Measurements from ENCODE around the gene DCUN1D1.

DCUN1D1 gene

DNA sequence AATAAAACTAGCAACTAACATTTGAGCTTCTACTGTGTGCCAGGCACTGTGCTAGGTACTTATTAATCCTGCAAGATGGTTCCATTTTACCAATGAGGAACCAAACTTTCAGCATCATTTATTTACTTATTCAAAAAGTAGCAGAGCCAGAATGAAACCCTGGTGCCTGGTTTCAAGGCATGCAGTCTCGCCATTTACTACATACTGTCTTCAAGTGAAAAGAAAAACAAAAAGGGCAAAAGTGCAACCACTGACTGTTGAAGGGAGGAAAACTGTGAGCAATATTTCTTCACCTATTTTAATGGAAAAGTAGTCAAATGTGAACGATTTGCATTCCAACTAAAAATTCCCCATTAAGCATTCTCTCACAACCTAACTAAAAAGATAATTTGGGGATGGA, 8.7 kb downstream of the DCUN1D1 start:
- FAIRE-seq: no peak

DNA sequence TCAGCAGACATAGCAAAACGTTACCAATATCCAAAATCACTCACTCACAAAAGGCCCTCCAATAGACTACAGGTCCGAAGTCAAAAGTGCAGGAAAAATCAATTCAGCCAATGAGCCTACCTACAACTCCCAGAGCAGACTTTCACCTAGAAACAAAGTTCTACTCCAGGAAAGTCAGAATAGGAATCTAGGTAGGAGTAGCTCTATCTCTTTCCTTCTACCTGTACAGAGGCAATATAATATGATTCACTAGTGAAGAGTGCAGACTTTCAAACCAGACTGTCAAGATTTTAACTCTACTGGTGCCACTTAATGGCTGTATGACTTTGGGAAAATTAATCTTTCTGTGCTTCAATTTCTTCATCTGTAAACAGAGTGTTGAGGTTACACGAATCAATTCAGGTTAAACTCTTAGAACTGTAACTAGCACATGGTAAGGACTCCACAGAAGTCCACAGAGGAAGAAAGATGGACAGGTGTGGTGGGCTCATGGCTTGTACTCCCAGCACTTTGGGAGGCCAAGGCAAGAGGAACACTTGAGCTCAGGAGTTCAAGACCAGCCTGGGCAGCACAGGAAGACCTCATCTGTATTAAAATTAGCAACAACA, 9.4 kb downstream of the DCUN1D1 start:
- FAIRE-seq: no peak

DNA sequence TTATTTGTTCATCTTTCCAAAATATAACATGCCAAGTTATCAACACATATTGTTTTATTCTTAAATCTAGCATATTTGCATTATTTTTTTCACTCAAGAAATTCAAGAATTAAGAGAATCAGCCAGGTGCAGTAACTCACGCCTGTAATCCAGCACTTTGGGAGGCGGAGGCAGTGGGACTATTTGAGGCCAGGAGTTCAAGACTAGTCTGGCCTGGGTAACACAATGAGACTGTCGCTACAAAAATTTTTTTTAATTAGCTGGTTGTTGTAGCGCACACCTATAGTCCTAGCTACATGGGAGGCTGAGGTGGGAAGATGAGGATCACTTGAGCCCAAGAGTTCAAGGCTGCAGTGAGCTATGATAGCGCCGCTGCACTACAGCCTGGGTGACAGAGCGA, 10.5 kb downstream of the DCUN1D1 start:
- FAIRE-seq: no peak

DNA sequence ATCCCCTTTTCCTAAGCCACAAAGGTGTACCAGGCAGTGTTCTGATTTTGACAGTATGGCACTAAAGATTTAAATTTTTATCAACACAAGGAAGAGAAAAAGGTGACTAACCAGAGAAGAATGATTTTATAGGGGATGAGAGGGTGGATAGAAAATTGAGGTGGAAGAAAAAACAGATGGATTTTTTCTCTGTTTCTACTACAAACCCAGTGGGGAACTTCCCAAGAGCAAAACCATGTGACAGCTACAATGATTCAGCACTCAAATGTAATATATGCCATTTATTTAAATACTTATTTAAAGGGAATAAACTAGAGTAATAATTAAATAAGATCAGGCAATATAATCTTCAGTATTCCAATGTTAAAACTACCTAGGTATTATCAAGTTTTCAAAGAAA, 11.1 kb downstream of the DCUN1D1 start:
- FAIRE-seq: no peak

DNA sequence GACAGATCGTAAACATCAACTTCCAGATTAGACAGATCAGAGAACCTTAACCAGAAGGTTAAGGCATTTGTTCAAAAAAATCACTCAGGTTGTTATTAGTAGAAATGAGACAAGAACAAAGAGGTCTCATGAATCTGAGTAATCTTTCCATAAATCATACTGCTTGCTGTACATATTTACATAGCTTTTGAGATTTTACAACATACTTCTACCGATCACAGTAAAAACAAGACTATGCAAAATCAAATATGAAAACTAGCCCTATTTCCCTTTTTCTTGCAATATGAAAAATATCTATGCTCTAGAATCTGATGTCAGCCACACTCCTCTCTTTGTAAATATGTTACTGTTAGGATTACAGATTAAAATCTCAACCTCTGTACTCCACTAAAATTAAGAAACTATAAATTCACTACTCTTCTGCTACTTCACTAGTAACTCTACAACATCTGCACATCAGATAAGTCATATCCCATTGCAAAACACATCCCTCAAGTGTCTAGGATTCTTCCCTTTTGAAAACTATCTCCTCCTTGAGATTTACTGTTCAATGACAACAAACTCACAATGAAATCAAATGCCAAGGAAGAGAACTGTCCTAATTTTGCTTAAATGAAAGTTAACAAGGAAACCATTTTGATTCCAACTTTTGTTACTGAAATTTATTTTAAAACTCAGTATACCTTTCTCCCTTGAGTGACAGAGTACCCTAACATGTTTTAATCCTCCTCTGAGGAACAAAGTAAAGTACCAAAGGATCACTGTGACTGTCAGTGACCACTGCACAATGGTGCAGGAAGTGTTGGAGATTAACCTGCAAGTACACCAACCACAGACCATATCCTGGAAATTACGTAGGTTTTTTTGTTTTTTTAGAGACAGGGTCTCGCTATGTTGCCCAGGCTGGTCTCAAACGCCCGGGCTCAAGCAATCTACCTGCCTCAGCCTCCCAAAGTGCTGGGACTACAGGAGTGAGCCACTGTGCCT, 12.8 kb downstream of the DCUN1D1 start:
- no peak for FAIRE-seq

DNA sequence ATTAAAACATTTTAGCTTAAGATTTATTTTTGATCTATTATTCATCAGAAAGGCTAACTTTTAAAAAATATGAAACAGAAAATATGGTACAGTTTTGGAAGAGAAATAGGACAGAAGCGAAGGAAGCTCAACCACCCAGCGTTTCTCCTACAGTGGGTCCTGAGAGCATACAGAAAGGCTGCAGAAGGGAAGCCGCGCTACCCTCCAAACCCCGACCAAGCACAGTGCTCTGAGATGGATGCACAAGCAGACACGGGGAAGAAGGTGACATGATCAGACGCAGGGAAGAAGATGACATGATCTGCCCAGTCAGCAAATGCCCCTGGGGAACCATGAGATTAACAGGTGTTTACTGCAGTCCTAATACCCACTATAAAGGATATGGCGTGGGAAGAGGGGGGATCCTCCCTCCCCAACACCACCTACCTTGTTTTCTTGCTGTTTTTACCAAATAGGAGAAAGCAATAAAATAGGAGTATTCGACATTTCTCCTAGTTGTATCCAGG, 14.4 kb downstream of the DCUN1D1 start:
- FAIRE-seq: no peak

DNA sequence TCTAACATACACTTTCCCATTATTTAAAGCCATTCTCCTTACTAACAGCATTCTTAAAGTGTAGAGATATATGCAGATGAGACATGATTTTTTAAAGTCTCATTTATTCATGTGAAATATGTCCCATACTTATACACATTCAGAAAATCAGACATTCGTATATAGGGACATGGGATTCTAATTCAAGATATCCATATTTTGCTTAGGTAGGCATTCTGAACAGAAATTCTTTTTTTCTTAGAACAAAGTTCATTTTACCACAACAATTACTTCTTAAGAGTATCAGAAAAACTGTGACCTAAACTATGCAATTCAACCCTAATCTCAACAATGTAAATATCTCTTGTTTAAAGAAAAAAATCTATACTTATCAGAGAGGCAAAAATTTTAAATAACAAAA, 16.2 kb downstream of the DCUN1D1 start:
- no peak for FAIRE-seq

DNA sequence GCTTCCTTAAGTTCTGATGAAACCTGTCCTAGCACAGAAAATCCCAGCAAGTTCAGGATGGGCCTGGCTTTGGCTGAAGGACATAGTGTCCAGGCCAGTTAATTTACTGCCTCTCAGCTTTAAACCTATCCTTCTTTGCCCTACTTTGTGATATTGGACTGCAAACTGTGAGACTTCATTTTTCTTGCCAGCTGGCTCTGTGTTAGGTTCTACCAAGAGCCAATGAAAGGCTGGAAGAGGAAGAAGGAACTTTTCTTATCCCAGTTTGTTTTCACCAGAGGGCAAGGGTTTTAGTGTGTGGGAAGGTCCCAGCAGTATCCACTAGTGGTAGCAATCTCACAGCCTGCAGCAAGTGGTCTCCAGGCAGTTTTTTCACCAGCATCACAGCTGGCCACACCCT, 18.2 kb downstream of the DCUN1D1 start:
- no peak for FAIRE-seq

DNA sequence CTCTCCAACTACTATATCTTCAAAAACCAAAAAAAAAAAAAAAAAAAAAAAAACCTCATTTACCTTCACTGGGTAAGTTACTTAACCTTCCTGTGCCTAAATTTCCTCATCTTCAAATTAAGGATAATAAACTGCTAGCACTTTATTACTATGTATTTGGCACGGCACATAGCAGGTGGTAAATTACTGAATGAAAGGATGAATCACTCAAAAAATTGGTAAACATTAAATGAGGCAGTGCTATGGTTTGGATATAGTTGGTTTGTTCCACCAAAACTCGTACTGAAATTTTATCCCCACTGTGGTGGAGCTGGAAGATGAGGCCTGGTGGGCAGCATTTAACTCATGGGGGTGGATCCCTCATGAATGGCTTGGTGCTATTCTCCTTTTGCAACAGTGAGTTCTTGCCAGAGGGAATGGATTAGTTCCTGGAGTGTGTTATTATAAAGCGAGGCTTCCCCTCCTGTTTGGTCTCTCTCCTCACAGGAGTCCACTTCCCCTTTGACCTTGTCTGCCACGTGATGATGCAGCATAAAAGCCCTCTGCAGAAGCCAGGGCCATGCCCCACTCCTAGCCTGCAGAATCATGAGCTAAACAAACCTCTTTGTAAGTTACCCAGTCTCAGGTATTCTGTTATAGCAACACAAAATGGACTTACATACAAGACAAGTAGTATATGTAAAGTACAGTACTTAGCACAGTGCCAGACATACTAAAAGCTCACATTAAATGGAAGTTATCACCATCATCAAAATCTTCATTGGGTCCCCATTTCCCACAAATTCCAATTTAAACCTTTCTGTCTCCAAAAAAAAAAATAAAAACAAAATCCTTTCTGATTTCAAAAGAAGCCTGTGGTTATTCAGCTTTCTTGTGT, 20.6 kb downstream of the DCUN1D1 start:
- FAIRE-seq: no peak

DNA sequence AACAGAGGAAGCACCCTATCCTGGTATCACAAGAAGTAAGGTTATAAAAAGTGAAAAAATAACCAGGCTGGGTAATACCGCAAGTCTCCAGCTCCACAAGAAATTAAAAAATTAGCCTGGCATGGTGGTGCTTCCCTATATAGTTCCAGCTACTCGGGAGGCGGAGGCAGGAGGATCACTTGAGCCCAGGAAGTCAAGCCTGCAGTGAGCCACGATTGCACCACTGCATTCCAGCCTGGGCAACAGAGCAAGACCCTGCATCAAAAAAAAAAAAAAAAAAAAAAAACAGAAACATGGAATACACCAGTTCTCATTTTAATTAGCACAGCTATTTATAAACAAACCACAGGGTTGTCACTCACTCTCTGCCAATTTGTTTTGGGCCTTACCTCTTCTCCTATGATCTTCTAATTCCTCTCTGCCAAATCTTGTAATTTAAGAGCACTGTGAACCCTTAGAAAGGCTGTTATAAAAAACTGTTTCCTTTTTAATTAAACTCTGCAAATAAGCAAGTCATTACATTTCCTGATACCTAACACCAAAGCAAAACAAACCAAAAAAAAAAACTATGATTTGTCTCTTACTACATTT, 22.6 kb downstream of the DCUN1D1 start:
- FAIRE-seq: no peak

DNA sequence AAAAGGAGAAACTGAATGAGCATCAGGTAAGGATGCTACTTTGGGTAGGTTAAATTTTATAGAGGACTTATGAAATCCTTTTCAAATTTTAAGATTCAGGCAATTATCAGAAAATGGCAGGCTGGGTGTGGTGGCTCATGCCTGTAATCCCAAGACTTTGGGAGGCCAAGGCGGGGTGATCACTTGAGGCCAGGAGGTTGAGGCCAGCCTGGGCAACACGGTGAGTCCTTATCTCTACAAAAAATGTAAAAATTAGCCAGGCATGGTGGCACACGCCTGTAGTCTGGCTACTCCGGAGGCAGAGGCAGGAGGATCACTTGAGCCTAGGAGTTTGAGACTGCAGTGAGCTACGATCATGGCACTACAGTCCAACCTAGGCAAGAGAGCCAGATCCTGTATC, 23.1 kb downstream of the DCUN1D1 start:
- FAIRE-seq: no peak

DNA sequence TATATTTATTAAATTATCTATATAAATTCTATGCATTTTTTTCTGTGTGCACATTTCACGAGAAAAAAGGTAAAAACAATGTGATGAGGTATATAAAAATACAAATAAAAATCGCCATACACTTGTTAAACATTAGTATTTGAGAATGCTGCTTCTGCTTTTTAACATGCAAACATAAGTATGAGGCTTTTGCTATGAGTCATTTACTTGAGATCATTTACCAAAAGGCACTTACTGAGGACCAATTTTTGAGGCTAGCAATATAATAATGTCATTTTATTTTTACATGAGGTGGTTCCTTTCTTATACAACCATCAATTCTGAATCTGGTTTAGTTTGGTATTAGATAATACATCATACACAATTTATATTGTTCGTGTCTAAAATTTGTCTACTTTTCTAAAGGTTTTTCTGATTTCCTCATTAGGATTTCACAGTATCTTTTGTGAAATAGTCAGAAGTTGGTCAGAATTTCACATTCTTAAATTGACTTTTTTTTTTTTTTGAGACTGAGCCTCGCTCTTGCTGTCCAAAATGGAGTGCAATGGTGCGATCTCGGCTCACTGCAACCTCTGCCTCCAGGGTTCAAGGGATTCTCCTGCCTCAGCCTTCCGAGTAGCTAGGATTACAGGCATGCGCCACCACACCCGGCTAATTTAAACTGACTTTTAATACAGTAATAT, 25.6 kb downstream of the DCUN1D1 start:
- FAIRE-seq: no peak

DNA sequence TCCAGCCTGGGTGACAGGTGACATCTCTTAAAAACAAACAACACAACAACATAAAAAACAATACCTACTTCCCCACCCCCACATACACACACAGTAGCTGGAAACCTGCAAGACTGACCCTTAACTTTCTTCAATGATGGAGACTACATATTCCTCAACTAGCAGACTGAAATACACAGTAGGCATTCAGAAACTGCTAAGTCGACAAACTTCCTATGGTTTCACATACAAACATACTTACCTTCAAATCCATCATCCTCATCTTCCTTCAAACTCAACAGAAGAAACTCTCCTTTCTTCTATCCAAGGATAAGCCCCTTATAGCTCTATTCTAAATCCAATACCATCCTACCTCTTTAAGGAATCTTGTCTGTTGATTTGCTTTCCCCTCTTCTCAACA, 30.6 kb downstream of the DCUN1D1 start:
- no peak for FAIRE-seq

DNA sequence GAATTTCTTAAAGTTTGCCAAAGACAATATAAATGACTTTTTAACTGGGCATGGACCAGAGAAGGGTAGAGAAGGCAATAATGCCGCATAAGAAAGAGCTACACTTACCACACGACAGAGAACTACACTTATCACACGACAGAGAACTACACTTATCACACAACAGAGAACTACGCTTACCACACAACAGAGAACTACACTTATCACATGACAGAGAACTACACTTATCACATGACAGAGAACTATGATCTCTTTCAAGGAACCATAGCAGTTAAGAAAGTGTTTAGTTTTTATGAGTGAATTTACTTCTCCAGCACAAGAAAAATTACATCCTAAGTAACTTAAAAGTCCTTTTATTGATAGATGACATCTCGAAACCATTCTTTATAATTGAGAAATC, 32.0 kb downstream of the DCUN1D1 start:
- no peak for FAIRE-seq

DNA sequence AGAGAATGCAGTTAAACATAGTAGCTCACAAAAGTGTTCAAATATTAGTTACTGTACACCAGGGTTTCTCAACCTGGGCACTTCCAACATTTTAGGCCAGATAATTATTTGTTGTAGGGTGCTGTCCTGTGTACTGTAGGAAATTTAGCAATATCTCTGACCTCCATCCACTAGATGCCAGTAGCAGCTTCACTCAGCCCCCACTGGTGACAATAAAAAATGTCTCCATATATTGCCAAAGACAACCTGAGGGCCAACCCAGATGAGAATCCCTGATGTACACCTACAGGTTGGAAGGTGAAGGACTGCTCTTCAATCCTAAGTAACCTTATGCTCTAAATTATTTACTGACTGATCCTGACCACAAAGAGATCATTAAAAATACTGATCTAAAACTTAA, 32.5 kb downstream of the DCUN1D1 start:
- FAIRE-seq: no peak

DNA sequence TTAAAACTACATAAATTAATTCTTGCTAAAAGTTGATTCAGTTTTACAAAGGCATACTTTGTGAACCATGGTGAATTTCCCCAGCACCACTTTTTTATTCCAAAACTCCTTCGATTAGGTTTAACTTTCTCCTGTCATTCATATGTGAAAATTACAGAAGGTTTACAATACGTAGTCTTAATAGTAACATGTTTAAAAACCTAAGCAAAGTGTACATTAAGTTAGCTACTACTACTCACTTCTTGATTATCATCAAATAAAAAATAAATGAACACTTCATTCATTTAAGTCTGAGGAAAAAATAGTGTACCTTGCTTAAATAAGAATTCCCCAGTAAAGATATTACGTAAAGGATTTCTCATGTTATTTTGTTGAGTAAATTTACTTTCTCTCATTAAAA, 38.6 kb downstream of the DCUN1D1 start:
- no peak for FAIRE-seq

DNA sequence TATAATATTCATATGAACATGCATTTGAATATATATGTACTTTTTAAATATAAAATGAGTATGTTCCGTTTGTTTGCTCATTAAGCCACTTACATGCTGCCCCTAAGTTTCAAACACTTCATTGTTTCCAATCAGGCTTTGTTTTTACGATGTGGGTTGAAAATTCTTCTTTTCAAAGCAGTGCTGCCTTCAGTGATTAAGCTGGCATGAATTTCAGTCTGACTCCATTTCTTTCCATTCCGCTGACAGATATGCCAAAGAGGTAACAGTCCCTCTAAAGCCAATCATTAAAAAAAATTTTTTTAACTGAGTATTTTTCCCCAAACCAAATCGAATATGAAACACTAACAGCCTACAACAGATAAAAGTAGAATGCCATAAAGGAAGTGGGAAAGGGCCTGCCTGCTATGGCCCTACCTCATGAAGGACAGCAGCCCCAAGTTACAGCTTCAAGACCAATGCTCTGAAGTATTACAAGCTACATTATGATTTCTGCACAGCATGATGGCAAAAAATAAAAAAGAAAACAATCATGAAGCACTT, 40.0 kb downstream of the DCUN1D1 start:
- no peak for FAIRE-seq

DNA sequence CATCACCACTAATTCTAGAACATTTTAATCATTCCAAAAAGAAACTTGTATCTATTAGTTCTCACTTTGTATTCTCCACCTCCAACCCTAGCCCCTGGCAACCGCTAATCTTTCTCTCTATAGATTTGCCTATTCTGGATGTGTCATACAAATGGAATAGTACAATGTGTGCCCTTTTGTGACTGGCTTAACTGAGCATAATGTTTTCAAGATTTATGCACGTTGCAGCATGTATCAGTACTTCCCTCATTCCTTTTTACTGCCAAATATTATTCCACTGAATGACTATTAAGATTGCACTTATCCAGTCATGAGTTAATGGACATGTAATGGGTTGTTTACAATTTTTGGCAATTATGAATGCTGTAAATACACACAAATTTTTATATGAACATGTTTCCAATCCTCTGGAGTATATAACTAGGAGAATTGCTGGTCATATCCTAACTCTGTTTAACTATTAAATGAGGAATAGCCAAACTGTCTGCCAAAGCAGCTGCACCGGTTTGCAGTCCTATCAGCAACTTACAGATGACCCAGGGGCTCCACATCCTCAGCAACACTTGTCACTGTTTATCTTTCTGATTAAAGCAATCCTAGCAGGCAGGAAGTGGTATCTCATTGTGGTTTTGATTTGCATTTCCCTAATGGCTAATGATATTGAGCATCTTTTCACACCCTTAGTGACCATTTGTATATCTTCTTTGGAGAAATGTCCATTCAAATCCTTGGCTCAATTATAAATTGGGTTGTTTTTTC, 42.9 kb downstream of the DCUN1D1 start:
- no peak for FAIRE-seq

DNA sequence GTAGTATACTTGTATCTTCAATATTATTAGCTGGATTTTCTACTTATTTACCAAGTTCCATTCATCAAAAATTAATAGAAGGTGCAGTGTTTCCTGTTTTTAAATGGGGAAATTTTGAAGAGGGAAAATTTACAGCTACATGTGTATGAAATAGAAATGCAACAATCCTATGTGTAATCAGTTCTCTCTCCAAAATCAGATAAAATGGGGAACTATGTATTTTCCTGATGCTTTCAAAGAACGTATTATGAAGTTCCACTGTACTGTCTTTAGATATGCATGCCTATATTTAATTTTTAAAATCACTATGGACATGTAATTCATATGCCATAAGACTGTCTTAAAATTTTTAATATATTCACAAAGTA, 43.4 kb downstream of the DCUN1D1 start:
- FAIRE-seq: no peak

DNA sequence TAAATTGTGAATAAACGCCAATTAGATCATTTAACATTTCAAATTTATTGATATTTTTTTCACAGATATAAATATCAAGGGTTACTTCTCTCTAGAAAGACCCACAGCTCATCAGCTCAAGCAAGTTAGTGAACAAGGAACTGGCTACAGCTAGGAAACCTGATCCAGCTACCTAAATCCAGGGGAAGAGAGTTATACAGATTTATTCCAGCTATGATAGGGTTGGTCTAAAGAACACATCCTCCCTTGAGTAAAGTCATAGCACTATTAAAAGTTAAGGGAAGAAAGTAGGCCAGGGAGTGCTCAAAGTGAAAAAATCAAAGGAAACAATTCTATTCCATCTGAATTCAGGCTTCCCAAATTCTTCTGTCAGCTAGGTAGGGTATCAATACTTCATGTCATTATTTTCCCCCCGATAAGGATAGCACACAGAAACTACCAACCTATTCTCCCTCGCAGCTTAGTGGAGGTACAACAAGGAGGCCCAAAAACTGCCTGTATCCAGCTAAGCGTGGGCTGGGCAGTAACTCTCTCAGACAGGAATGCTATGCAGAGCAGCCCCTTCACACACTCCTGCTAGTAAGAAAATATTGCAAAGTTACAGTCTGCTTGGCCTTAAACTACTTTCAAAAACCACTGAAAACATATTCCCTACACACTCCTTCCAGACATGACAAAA, 44.0 kb downstream of the DCUN1D1 start:
- FAIRE-seq: no peak

Measured in endometrium (tissue), 2 donors.